ENCODE data around the gene SOS2.

- TF ChIP-seq POLR2A (IDR thresholded peaks at IDR 0.05) = no peak
- no peak for TF ChIP-seq POLR2AphosphoS5 (IDR thresholded peaks at IDR 0.05)
- TF ChIP-seq CTCF (IDR thresholded peaks at IDR 0.05) = no peak
- TF ChIP-seq EP300 (IDR thresholded peaks at IDR 0.05) = no peak
Observed at GRCh38 chr14:50110323-50111037, 120.9 kb downstream of the SOS2 start.

All from upper lobe of left lung (tissue), 4 donors.